Tibial artery (tissue), 4 donors: ENCODE data around the gene ZBTB5.
"Not testable (repeated sequence)": the region's sequence is repeated elsewhere in the genome, so short reads cannot be mapped to it uniquely, and the experiment has no call there.

Experiments
- DNase-seq, 2 donors: peaks; one replicate each; pipeline ENCODE4 v3.0.0-alpha.2; 2019
- H3K27ac ChIP-seq, 2 donors: fragments of 200-600 bp; sonication (generic) in 1 of 2; 1 replicate in 1 of 2; 2 replicates in 1 of 2; pipeline ENCODE4 v1.5.1; 2018 to 2019; ENCODE audit warnings: mild to moderate bottlenecking in 1 of 2
- H3K27me3 ChIP-seq, 2 donors: fragments of 200-600 bp; sonication (generic) in 1 of 2; one replicate each; pipeline versions ENCODE4 v1.5.1 to v1.6.0; 2016 to 2019
- H3K36me3 ChIP-seq, 3 donors: fragments of 200-600 bp; sonication (generic) in 2 of 3; one replicate each; pipeline ENCODE4 v1.5.1; 2016 to 2019; ENCODE audit warnings: mild to moderate bottlenecking in 2 of 3
- H3K4me1 ChIP-seq, 4 donors: fragments of 200-600 bp; sonication (generic) in 2 of 4; 1 replicate in 3 of 4; 2 replicates in 1 of 4; pipeline ENCODE4 v1.5.1; 2016 to 2019
- H3K4me3 ChIP-seq, 2 donors: fragments of 200-600 bp; sonication (generic) in 1 of 2; 1 replicate in 1 of 2; 2 replicates in 1 of 2; pipeline ENCODE4 v1.5.1; 2018 to 2019; ENCODE audit warnings: mild to moderate bottlenecking in 2 of 2
- H3K9me3 ChIP-seq, 3 donors: fragments of 200-600 bp; sonication (generic) in 1 of 3; one replicate each; pipeline ENCODE4 v1.5.1; 2016 to 2019
- CTCF ChIP-seq, 2 experiments: fragments of 200-600 bp in 1 of 2; fragments of 450-650 bp in 1 of 2; IDR thresholded peaks; one replicate each; pipeline ENCODE4 v1.5.1; 2017 to 2019; ENCODE audit warnings: antibody characterized with exemption in 2 of 2, mild to moderate bottlenecking in 1 of 2, moderate library complexity in 1 of 2
- intact Hi-C: fragments of 100-400 bp; cut with DNase I; formaldehyde crosslinking; loops from one replicate; pipeline ENCODE4 v1.15.0; 2023; ENCODE audit warnings: low total_unique reads

ZBTB5 gene

GRCh38 chr9:37485389-37486255, 20.4 kb upstream of the ZBTB5 start, which contains the start of gene POLR1E:
Gene POLR1E, plus strand, starts transcription at chr9:37485948. Its CDS starts 100 bp downstream, at chr9:37486048.
- intact Hi-C loops = loop anchor here (5.0 kb wide), 1 partner anchor 317 kb away; the partner anchor contains the start of gene DCAF10
- Histone ChIP-seq H3K4me3 (peak within 1 kb of the TSS; percentile 70 to 80), H3K9me3 (no peaks in the 10 kb centered on the region), H3K27ac (peak within 1 kb of the TSS; percentile 86 to 91), H3K4me1 (peaks cover 5 to 29% (median 27%) of the 10 kb centered on the region in 4 donors), H3K27me3 (no peaks in the 10 kb centered on the region), H3K36me3 (peaks cover 11 to 14% (median 13%) of the 10 kb centered on the region in 3 donors)
- TF ChIP-seq CTCF (IDR thresholded peaks at IDR 0.05) = no peak
- peak; percentile 92 to 96 for DNase-seq

GRCh38 chr9:37480759-37481158, 15.5 kb upstream of the ZBTB5 start:
- Histone ChIP-seq H3K4me3 (no peak overlapping the region), H3K9me3 (no peaks in the 10 kb centered on the region), H3K27ac (no peak overlapping the region), H3K27me3 (peaks cover 0 to 4% of the 10 kb centered on the region in 2 donors), H3K4me1 (peaks cover 0 to 7% (median 6%) of the 10 kb centered on the region in 4 donors), H3K36me3 (no peaks in the 10 kb centered on the region)
- intact Hi-C loops = no loop called here
- no peak for DNase-seq
- TF ChIP-seq CTCF (IDR thresholded peaks at IDR 0.05) = no peak

GRCh38 chr9:37477987-37478619, 12.9 kb upstream of the ZBTB5 start:
- H3K36me3 ChIP-seq, H3K9me3 ChIP-seq, H3K27ac ChIP-seq, DNase-seq, H3K4me3 ChIP-seq, H3K27me3 ChIP-seq, H3K4me1 ChIP-seq: not testable (repeated sequence)
- intact Hi-C loops = loop anchor here (10.0 kb wide), 1 partner anchor 117 kb away; the partner anchor contains the start of gene TOMM5

- intact Hi-C loops = loop anchor here (10.0 kb wide), 1 partner anchor 117 kb away; the partner anchor contains the start of gene TOMM5
- not testable (repeated sequence) for DNase-seq, H3K27me3 ChIP-seq, H3K4me1 ChIP-seq, H3K27ac ChIP-seq, H3K36me3 ChIP-seq, H3K4me3 ChIP-seq, H3K9me3 ChIP-seq
Observed at GRCh38 chr9:37477443-37477842, 12.2 kb upstream of the ZBTB5 start.

- DNase-seq = no peak
- peaks cover 0 to 14% (median 2%) of the 10 kb centered on the region in 4 donors for H3K4me1 ChIP-seq
- intact Hi-C loops = loop anchor here (10.0 kb wide), 1 partner anchor 118 kb away; the partner anchor contains the start of gene TOMM5
- H3K36me3 ChIP-seq = no peaks in the 10 kb centered on the region
- H3K4me3 ChIP-seq = no peak overlapping the region
- no peak for TF ChIP-seq CTCF (IDR thresholded peaks at IDR 0.05)
- H3K27me3 ChIP-seq = peaks cover 0 to 4% of the 10 kb centered on the region in 2 donors
- no peak overlapping the region for H3K27ac ChIP-seq
- no peaks in the 10 kb centered on the region for H3K9me3 ChIP-seq
Observed at GRCh38 chr9:37476930-37477329, 11.7 kb upstream of the ZBTB5 start.

GRCh38 chr9:37474438-37474837, 9.2 kb upstream of the ZBTB5 start:
- Histone ChIP-seq H3K27ac (no peak overlapping the region), H3K9me3 (no peaks in the 10 kb centered on the region), H3K4me3 (no peak overlapping the region), H3K36me3 (no peaks in the 10 kb centered on the region), H3K4me1 (peaks cover 0 to 17% (median 3%) of the 10 kb centered on the region in 4 donors), H3K27me3 (peaks cover 0 to 4% of the 10 kb centered on the region in 2 donors)
- TF ChIP-seq CTCF (IDR thresholded peaks at IDR 0.05) = no peak
- no peak for DNase-seq
- intact Hi-C loops = loop anchor here (5.0 to 10.0 kb wide), 2 partner anchors 52 to 120 kb away; partner anchors contain the start of genes GRHPR and TOMM5

GRCh38 chr9:37473982-37474381, 8.7 kb upstream of the ZBTB5 start:
- H3K4me1 ChIP-seq = peaks cover 0 to 17% (median 3%) of the 10 kb centered on the region in 4 donors
- H3K27me3 ChIP-seq, DNase-seq, H3K36me3 ChIP-seq, H3K4me3 ChIP-seq, H3K27ac ChIP-seq, H3K9me3 ChIP-seq: not testable (repeated sequence)
- intact Hi-C loops = loop anchor here (5.0 to 10.0 kb wide), 2 partner anchors 52 to 121 kb away; partner anchors contain the start of genes GRHPR and TOMM5
